ENCODE measurements around the gene RNF26. TPM values are rescaled to one million over a fixed set of nuclear protein-coding genes. Genes with fewer than 3 reads are reported as not detected.

Gene RNF26
- total and polyA plus RNA-seq, 2 donors from 2014 or later: 18.2 to 23.5 TPM

- no peak for TF ChIP-seq CTCF (IDR thresholded peaks at IDR 0.05; ENCODE audit: borderline replicate concordance, extremely low read depth, insufficient read depth)
- intact Hi-C loops (cut with DNase I): no loop called here
- no peak overlapping the region for H3K27ac ChIP-seq (ENCODE audit: low read depth in 2 of 2, low read length in 2 of 2)
- H3K9ac ChIP-seq (ENCODE audit: low read length in 3 of 3): no peak overlapping the region
- H3K27me3 ChIP-seq (ENCODE audit: control insufficient read depth, insufficient read depth, low read length): no peaks in the 10 kb centered on the region
- FAIRE-seq (no peak), DNase-seq (peak in 1 of 5 donors; percentile 29)
- no peak overlapping the region for H3K4me3 ChIP-seq (ENCODE audit: low read length in 3 of 3)
- peaks cover 0 to 42% (median 34%) of the 10 kb centered on the region in 3 donors for H3K4me1 ChIP-seq (ENCODE audit: control insufficient read depth in 2 of 3, insufficient read depth in 2 of 3, low read depth in 1 of 3, low read length in 3 of 3)
- H3K9me3 ChIP-seq (ENCODE audit: control insufficient read depth in 2 of 3, insufficient read depth in 1 of 3, low read length in 3 of 3): no peaks in the 10 kb centered on the region
- no peaks in the 10 kb centered on the region for H3K36me3 ChIP-seq (ENCODE audit: control insufficient read depth in 2 of 3, insufficient read depth in 3 of 3, low read length in 3 of 3)
These were observed 43.8 kb downstream of the RNF26 start for GRCh38 chr11:119377961-119378667.

- FAIRE-seq (no peak), DNase-seq (peak in 4 of 5 donors; percentile 35 to 49 (median 44))
- Histone ChIP-seq H3K4me3 (ENCODE audit: low read length in 3 of 3) (peak overlapping the region in 1 of 3 donors; percentile 27), H3K4me1 (ENCODE audit: control insufficient read depth in 2 of 3, insufficient read depth in 2 of 3, low read depth in 1 of 3, low read length in 3 of 3) (peaks cover 0 to 35% (median 29%) of the 10 kb centered on the region in 3 donors), H3K27me3 (ENCODE audit: control insufficient read depth, insufficient read depth, low read length) (no peaks in the 10 kb centered on the region), H3K9me3 (ENCODE audit: control insufficient read depth in 2 of 3, insufficient read depth in 1 of 3, low read length in 3 of 3) (no peaks in the 10 kb centered on the region), H3K27ac (ENCODE audit: low read depth in 2 of 2, low read length in 2 of 2) (no peak overlapping the region), H3K36me3 (ENCODE audit: control insufficient read depth in 2 of 3, insufficient read depth in 3 of 3, low read length in 3 of 3) (no peaks in the 10 kb centered on the region), H3K9ac (ENCODE audit: low read length in 3 of 3) (no peak overlapping the region)
- intact Hi-C loops (cut with DNase I): no loop called here
- no peak for TF ChIP-seq CTCF (IDR thresholded peaks at IDR 0.05; ENCODE audit: borderline replicate concordance, extremely low read depth, insufficient read depth)
These were observed 44.6 kb downstream of the RNF26 start for GRCh38 chr11:119378851-119379465.

GRCh38 chr11:119380160-119380826, 46.0 kb downstream of the RNF26 start:
- no peaks in the 10 kb centered on the region for H3K27me3 ChIP-seq (ENCODE audit: control insufficient read depth, insufficient read depth, low read length)
- peak overlapping the region in 2 of 3 donors; percentile 70 to 87 for H3K4me3 ChIP-seq (ENCODE audit: low read length in 3 of 3)
- no peak for FAIRE-seq
- peak in 2 of 5 donors; percentile 50 to 70 for DNase-seq
- H3K36me3 ChIP-seq (ENCODE audit: control insufficient read depth in 2 of 3, insufficient read depth in 3 of 3, low read length in 3 of 3): no peaks in the 10 kb centered on the region
- no peaks in the 10 kb centered on the region for H3K9me3 ChIP-seq (ENCODE audit: control insufficient read depth in 2 of 3, insufficient read depth in 1 of 3, low read length in 3 of 3)
- intact Hi-C loops (cut with DNase I): no loop called here
- H3K4me1 ChIP-seq (ENCODE audit: control insufficient read depth in 2 of 3, insufficient read depth in 2 of 3, low read depth in 1 of 3, low read length in 3 of 3): peaks cover 0 to 26% (median 18%) of the 10 kb centered on the region in 3 donors
- peak overlapping the region in 1 of 3 donors; percentile 80 for H3K9ac ChIP-seq (ENCODE audit: low read length in 3 of 3)
- H3K27ac ChIP-seq (ENCODE audit: low read depth in 2 of 2, low read length in 2 of 2): no peak overlapping the region
- no peak for TF ChIP-seq CTCF (IDR thresholded peaks at IDR 0.05; ENCODE audit: borderline replicate concordance, extremely low read depth, insufficient read depth)
